ENCODE measurements around the gene MTARC2.

MTARC2 gene

DNA sequence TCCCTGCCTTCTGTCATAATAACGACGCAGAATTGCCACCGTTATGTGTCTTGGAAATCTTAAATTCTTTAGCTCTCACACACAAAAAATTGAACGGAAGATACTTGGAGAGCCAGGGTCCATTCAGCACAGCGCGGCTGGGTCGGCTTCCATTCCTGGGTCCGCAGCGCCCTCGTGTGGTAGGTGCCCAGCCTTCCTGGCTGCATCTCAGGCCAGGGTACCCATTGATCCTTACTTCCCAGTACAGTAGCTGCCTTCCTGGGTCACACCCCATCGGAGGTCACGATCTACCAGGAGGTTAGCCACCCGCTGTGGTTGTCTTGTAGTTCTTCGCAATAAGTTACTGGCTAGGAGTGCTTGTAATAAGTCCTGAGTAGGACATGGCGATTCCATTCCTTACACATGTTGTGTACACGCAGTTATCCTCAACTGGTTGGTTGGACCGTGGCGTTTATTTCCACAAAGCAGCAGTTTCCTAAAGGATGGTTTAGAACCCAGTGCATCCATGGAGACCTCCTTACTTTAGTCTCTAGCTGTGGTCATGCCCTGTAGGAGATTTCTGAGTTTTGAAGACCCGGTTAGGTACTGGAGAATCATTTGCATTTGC is 28.7 kb downstream of the MTARC2 start:
- TF ChIP-seq SPI1 (IDR thresholded peaks at IDR 0.05; ENCODE audit: low read depth, low read length) (no peak), POLR2AphosphoS5 (IDR thresholded peaks at IDR 0.05; ENCODE audit: low read depth, low read length) (no peak), TAF1 (IDR thresholded peaks at IDR 0.05; ENCODE audit: low read depth, low read length) (no peak), POU2F2 (IDR thresholded peaks at IDR 0.05; ENCODE audit: low read depth, low read length) (no peak), POLR2A (IDR thresholded peaks at IDR 0.05; ENCODE audit: low read depth, low read length) (no peak), PAX5 (IDR thresholded peaks at IDR 0.05; ENCODE audit: insufficient read depth, low read length, severe bottlenecking) (no peak)
- FAIRE-seq = peak; percentile 77
- DNase-seq (ENCODE audit: insufficient read length, low spot score) = peak; percentile 41

GRCh38 chr1:220783453-220783852 is 35.3 kb downstream of the MTARC2 start:
- FAIRE-seq (no peak), DNase-seq (ENCODE audit: insufficient read length, low spot score) (no peak)
- TF ChIP-seq SPI1 (IDR thresholded peaks at IDR 0.05; ENCODE audit: low read depth, low read length) (no peak), POLR2AphosphoS5 (IDR thresholded peaks at IDR 0.05; ENCODE audit: low read depth, low read length) (no peak), POLR2A (IDR thresholded peaks at IDR 0.05; ENCODE audit: low read depth, low read length) (no peak), PAX5 (IDR thresholded peaks at IDR 0.05; ENCODE audit: insufficient read depth, low read length, severe bottlenecking) (no peak), POU2F2 (IDR thresholded peaks at IDR 0.05; ENCODE audit: low read depth, low read length) (no peak), TAF1 (IDR thresholded peaks at IDR 0.05; ENCODE audit: low read depth, low read length) (no peak)

GRCh38 chr1:220784751-220785150 is 36.6 kb downstream of the MTARC2 start:
- FAIRE-seq (no peak), DNase-seq (ENCODE audit: insufficient read length, low spot score) (no peak)
- TF ChIP-seq TAF1 (IDR thresholded peaks at IDR 0.05; ENCODE audit: low read depth, low read length) (no peak), SPI1 (IDR thresholded peaks at IDR 0.05; ENCODE audit: low read depth, low read length) (no peak), POLR2AphosphoS5 (IDR thresholded peaks at IDR 0.05; ENCODE audit: low read depth, low read length) (no peak), POLR2A (IDR thresholded peaks at IDR 0.05; ENCODE audit: low read depth, low read length) (no peak), PAX5 (IDR thresholded peaks at IDR 0.05; ENCODE audit: insufficient read depth, low read length, severe bottlenecking) (no peak), POU2F2 (IDR thresholded peaks at IDR 0.05; ENCODE audit: low read depth, low read length) (no peak)

- FAIRE-seq = no peak
- no peak for TF ChIP-seq TAF1 (IDR thresholded peaks at IDR 0.05; ENCODE audit: low read depth, low read length)
- DNase-seq (ENCODE audit: insufficient read length, low spot score) = no peak
These were observed 37.3 kb downstream of the MTARC2 start for GRCh38 chr1:220785166-220786056.

- no peak for FAIRE-seq
- TF ChIP-seq POLR2A (IDR thresholded peaks at IDR 0.05; ENCODE audit: low read depth, low read length) (no peak), POLR2AphosphoS5 (IDR thresholded peaks at IDR 0.05; ENCODE audit: low read depth, low read length) (no peak), SPI1 (IDR thresholded peaks at IDR 0.05; ENCODE audit: low read depth, low read length) (no peak), TAF1 (IDR thresholded peaks at IDR 0.05; ENCODE audit: low read depth, low read length) (no peak), PAX5 (IDR thresholded peaks at IDR 0.05; ENCODE audit: insufficient read depth, low read length, severe bottlenecking) (no peak), POU2F2 (IDR thresholded peaks at IDR 0.05; ENCODE audit: low read depth, low read length) (no peak)
- no peak for DNase-seq (ENCODE audit: insufficient read length, low spot score)
These were observed 37.9 kb downstream of the MTARC2 start for GRCh38 chr1:220786057-220786336.

DNA sequence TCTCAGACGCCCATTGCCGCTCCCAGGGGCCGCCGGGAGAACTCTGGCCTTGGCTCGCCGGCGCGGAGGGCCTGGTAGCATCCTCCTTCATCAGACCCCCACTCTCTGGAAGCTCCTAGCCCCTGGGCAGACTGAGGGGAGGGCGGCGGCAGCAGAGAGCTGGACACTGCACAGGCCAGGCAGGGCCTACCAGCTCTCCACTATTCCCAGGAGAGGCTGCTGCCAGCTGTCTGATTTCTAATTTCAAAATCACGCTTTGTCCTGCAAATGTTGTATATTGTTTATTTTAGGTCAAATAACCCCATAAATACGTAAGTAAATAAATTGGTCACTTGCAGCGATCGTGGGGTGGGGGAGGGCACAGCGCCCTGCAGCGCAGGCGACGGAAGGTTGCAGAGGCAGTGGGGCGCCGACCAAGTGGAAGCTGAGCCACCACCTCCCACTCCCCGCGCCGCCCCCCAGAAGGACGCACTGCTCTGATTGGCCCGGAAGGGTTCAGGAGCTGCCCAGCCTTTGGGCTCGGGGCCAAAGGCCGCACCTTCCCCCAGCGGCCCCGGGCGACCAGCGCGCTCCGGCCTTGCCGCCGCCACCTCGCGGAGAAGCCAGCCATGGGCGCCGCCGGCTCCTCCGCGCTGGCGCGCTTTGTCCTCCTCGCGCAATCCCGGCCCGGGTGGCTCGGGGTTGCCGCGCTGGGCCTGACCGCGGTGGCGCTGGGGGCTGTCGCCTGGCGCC is 38.4 kb downstream of the MTARC2 start, which contains the start of gene MTARC1:
TSS of gene MTARC1 (plus strand) at position 577 of the 732 bp plus-strand sequence. CDS start at position 609, 32 bp downstream.
- DNase-seq (ENCODE audit: insufficient read length, low spot score) = no peak
- no peak for FAIRE-seq
- no peak for TF ChIP-seq POU2F2 (IDR thresholded peaks at IDR 0.05; ENCODE audit: low read depth, low read length)
- TF ChIP-seq SPI1 (IDR thresholded peaks at IDR 0.05; ENCODE audit: low read depth, low read length) = no peak
- no peak for TF ChIP-seq PAX5 (IDR thresholded peaks at IDR 0.05; ENCODE audit: insufficient read depth, low read length, severe bottlenecking)
- no peak for TF ChIP-seq TAF1 (IDR thresholded peaks at IDR 0.05; ENCODE audit: low read depth, low read length)
- no peak for TF ChIP-seq POLR2A (IDR thresholded peaks at IDR 0.05; ENCODE audit: low read depth, low read length)
- no peak for TF ChIP-seq POLR2AphosphoS5 (IDR thresholded peaks at IDR 0.05; ENCODE audit: low read depth, low read length)

GRCh38 chr1:220787069-220787619 is 39.0 kb downstream of the MTARC2 start:
- no peak for FAIRE-seq
- TF ChIP-seq POU2F2 (IDR thresholded peaks at IDR 0.05; ENCODE audit: low read depth, low read length) = no peak
- no peak for TF ChIP-seq POLR2AphosphoS5 (IDR thresholded peaks at IDR 0.05; ENCODE audit: low read depth, low read length)
- no peak for TF ChIP-seq PAX5 (IDR thresholded peaks at IDR 0.05; ENCODE audit: insufficient read depth, low read length, severe bottlenecking)
- no peak for TF ChIP-seq POLR2A (IDR thresholded peaks at IDR 0.05; ENCODE audit: low read depth, low read length)
- TF ChIP-seq TAF1 (IDR thresholded peaks at IDR 0.05; ENCODE audit: low read depth, low read length) = no peak
- no peak for TF ChIP-seq SPI1 (IDR thresholded peaks at IDR 0.05; ENCODE audit: low read depth, low read length)
- DNase-seq (ENCODE audit: insufficient read length, low spot score) = no peak

- TF ChIP-seq POLR2A (IDR thresholded peaks at IDR 0.05; ENCODE audit: low read depth, low read length) (no peak), POLR2AphosphoS5 (IDR thresholded peaks at IDR 0.05; ENCODE audit: low read depth, low read length) (no peak), POU2F2 (IDR thresholded peaks at IDR 0.05; ENCODE audit: low read depth, low read length) (no peak), SPI1 (IDR thresholded peaks at IDR 0.05; ENCODE audit: low read depth, low read length) (no peak), TAF1 (IDR thresholded peaks at IDR 0.05; ENCODE audit: low read depth, low read length) (no peak), PAX5 (IDR thresholded peaks at IDR 0.05; ENCODE audit: insufficient read depth, low read length, severe bottlenecking) (no peak)
- FAIRE-seq (no peak), DNase-seq (ENCODE audit: insufficient read length, low spot score) (no peak)
These were observed 40.8 kb downstream of the MTARC2 start for GRCh38 chr1:220788900-220789299.
